Measurements from ENCODE around the gene UBALD2.
"Not testable (repeated sequence)": the region's sequence is repeated elsewhere in the genome, so short reads cannot be mapped to it uniquely, and the experiment has no call there.

UBALD2 gene

DNA sequence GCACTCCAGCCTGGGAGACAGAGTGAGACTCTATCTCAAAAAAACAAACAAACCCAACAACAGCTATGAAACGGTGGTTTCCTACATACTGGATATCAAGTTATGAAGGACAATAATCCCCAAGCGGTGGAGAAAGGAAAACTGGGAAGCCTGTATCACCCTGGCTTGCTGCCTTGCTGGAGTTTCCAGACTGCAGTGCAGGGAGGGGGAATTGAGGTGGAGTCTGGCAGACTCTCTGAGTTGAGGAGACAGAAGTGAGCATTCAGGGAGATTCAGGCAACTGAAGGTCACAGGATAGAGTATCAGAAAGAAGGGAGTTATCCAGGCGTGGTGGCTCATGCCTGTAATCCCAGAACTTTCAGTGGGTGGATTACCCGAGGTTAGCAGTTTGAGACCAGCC, 31.0 kb downstream of the UBALD2 start:
- H3K4me3 ChIP-seq (ENCODE audit: control insufficient read depth, low read depth, low read length), result no peak overlapping the region
- TF ChIP-seq, protein P1, sequence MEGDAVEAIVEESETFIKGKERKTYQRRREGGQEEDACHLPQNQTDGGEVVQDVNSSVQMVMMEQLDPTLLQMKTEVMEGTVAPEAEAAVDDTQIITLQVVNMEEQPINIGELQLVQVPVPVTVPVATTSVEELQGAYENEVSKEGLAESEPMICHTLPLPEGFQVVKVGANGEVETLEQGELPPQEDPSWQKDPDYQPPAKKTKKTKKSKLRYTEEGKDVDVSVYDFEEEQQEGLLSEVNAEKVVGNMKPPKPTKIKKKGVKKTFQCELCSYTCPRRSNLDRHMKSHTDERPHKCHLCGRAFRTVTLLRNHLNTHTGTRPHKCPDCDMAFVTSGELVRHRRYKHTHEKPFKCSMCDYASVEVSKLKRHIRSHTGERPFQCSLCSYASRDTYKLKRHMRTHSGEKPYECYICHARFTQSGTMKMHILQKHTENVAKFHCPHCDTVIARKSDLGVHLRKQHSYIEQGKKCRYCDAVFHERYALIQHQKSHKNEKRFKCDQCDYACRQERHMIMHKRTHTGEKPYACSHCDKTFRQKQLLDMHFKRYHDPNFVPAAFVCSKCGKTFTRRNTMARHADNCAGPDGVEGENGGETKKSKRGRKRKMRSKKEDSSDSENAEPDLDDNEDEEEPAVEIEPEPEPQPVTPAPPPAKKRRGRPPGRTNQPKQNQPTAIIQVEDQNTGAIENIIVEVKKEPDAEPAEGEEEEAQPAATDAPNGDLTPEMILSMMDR (conservative IDR thresholded peaks at IDR 0.05; ENCODE audit: control insufficient read depth, insufficient read depth, low read depth, low read length), result no peak
- DNase-seq (ENCODE audit: low read depth), result no peak

DNA sequence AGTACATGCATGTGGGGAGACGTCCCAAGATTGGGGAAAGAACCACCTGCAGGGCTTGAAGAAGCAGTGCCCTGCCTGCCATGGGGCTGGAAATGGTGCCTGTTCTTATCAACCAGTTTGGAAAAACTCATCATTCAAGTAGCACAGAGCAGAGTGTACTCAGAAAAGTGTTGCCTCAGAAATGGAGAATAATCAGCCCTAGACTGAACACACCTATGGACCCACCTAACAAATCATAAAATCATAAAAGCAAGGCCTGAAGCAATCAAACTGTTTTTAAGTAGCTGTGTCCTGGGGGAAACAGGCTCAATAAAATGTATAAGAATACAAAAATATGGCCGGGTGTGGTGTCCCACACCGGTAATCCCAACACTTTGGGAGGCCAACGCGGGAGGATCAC, 31.7 kb downstream of the UBALD2 start:
- DNase-seq (ENCODE audit: low read depth), result no peak
- no peak overlapping the region for H3K4me3 ChIP-seq (ENCODE audit: control insufficient read depth, low read depth, low read length)
- TF ChIP-seq, protein P1 (conservative IDR thresholded peaks at IDR 0.05; ENCODE audit: control insufficient read depth, insufficient read depth, low read depth, low read length), result no peak

DNA sequence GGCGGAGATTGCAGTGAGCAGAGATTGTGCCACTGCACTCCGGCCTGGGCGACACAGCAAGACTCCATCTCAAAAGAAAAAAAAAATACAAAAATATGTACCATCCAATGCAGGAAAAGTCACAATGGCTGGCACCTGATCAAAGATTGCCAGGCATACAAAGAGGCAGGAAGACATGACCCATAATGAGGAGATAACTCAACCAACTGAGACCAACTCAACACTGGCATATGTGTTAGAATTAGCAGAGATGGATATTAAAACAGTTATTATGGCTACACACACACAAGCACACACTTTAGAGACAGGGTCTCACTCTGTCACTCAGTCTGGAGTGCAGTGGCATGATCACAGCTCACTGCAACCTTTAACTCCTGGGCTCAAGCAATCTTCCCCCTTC, 32.3 kb downstream of the UBALD2 start:
- DNase-seq (ENCODE audit: low read depth), result no peak

DNA sequence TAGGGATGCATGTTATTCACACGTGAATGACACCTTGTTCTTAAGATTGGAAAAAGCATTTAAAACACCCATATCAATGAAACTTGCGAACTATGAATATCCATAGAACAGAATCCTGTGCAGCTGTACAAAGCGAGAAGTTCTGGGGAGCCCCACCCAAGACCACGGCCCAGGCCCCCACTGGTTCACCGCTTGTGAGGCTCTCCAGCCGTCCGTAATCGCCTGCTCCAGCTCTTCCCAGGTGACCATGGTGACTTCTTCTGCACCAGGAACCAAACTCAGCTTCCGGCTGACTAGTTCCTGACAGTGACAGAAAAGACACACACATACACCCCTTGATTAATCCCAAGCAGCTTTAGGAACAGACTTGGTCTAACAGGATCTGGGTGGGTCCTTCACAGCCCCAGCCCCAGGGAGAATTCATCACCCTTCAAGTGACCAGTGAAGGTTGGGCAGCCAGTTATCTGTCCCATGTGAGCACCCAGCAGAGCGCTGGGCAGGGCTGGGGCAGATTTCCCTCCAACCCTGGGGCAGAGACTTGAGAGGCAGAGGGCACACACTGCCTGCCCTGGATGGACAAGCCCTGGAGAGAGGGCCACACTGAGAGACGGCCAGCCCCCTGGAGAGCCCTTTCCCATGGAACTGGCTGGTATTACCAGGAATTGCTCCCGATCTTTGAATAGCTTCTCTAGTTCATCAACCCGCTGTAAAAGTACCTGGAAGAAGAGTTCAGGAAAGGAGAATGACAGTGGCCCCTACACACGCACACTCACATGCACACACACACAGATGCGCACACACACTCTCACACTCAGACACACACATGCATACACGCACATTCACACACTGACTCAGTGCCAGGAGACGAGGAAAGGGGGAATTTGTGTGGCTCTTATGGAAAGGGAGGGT, 39.3 kb downstream of the UBALD2 start:
- TF ChIP-seq, protein P1 (conservative IDR thresholded peaks at IDR 0.05; ENCODE audit: control insufficient read depth, insufficient read depth, low read depth, low read length), result no peak
- no peak overlapping the region for H3K4me3 ChIP-seq (ENCODE audit: control insufficient read depth, low read depth, low read length)
- no peak for DNase-seq (ENCODE audit: low read depth)

More for the DNA sequence above, 32.3 kb downstream of the UBALD2 start:
- TF ChIP-seq, protein P1 (conservative IDR thresholded peaks at IDR 0.05; ENCODE audit: control insufficient read depth, insufficient read depth, low read depth, low read length), result no peak
- H3K4me3 ChIP-seq (ENCODE audit: control insufficient read depth, low read depth, low read length), result no peak overlapping the region

DNA sequence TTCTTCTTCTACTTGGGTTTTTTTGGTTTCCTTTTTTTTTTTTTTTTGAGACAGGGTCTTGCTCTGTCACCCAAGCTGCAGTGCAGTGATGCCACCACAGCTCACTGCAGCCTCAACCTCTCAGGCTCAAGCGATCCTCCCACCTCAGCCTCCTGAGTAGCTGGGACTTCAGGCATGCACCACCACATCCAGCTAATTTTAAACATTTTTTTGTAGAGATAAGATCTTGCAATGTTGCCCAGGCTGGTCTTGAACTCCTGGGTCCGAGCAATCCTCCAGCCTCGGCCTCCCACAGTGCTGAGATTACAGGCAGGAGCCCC, 39.9 kb downstream of the UBALD2 start:
- not testable (repeated sequence) for H3K4me3 ChIP-seq (ENCODE audit: control insufficient read depth, low read depth, low read length); DNase-seq (ENCODE audit: low read depth)

DNA sequence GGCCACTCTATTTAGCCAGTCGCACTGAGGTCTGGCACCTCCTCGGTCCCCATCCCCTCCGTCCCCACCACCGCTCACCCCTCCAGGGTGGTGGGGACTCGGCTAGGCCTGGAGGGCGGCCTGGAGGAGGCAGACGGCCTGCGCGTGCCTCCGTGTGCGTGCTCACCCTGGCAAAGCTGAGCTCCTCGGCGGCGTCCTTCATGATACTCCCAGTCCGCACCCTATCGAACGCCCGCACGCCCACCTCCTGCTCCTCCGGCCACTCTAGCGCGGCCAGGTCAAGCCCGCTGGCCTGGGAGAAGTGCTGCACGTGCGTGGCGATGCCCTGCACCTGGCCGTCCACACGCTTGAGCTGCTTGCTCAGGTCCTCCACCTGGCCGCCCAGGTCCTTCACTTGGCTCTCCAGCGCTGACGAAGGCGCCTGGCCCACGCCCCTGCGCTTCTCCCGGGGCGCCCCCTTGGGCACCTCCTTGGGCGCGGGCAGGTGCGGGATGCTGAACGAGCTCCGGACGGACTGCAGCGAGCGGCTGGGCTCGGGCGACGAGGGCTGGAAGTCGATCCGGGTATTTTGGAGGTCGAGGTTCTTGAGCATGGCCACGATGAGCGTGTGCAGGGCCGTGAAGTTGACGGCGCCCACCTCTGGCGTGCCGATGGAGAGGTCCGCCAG, 42.3 kb downstream of the UBALD2 start:
- no peak overlapping the region for H3K4me3 ChIP-seq (ENCODE audit: control insufficient read depth, low read depth, low read length)
- DNase-seq (ENCODE audit: low read depth), result no peak
- TF ChIP-seq, protein P1 (conservative IDR thresholded peaks at IDR 0.05; ENCODE audit: control insufficient read depth, insufficient read depth, low read depth, low read length), result no peak

DNA sequence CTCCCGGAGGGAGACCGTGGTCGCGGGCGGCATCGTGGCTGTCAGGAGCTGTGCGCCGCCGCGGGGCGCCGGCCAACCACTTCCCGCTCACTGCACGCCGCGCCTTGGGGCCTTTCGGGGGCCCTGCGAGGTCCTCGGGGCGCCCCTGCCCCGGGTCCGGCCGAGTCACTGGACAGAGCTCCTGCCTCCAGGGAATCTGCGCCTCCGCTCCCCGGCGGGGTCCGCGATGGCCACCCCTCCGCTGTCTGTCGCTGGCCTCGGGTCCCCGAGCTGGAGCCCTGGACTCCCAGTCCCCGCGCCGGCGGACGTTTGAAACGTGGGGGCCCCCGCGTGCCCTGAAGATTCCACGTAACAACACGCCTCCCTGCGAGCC, 42.8 kb downstream of the UBALD2 start, which contains the start of gene QRICH2:
QRICH2 (minus strand) TSS at position 311 of the 373 bp plus-strand sequence; CDS start at position 33, 278 bp downstream.
- DNase-seq (ENCODE audit: low read depth), result no peak
- TF ChIP-seq, protein P1 (conservative IDR thresholded peaks at IDR 0.05; ENCODE audit: control insufficient read depth, insufficient read depth, low read depth, low read length), result no peak
- no peak within 1 kb of the TSS for H3K4me3 ChIP-seq (ENCODE audit: control insufficient read depth, low read depth, low read length)

Measured in fibroblast of mammary gland (primary cell).